ENCODE results near the gene SLC39A9.

The SLC39A9 gene

GRCh38 chr14:69360438-69361108, 37.9 kb upstream of the SLC39A9 start:
- Mint-ChIP-seq H3K4me1 (ENCODE audit: low read depth) (peaks cover 6% of the 10 kb centered on the region), H3K4me3 (no peak overlapping the region), H3K27ac (no peak overlapping the region), H3K36me3 (ENCODE audit: low read depth) (peaks cover 3% of the 10 kb centered on the region), H3K9me3 (no peaks in the 10 kb centered on the region), H3K27me3 (ENCODE audit: low read depth) (peaks cover 5% of the 10 kb centered on the region)

GRCh38 chr14:69363055-69363454, 35.4 kb upstream of the SLC39A9 start:
- Mint-ChIP-seq H3K9me3 (no peaks in the 10 kb centered on the region), H3K36me3 (ENCODE audit: low read depth) (peaks cover 3% of the 10 kb centered on the region), H3K4me3 (no peak overlapping the region), H3K4me1 (ENCODE audit: low read depth) (peaks cover 6% of the 10 kb centered on the region), H3K27me3 (ENCODE audit: low read depth) (peaks cover 5% of the 10 kb centered on the region), H3K27ac (no peak overlapping the region)

- H3K9me3 Mint-ChIP-seq: no peaks in the 10 kb centered on the region
- peaks cover 1% of the 10 kb centered on the region for H3K27me3 Mint-ChIP-seq (ENCODE audit: low read depth)
- H3K36me3 Mint-ChIP-seq (ENCODE audit: low read depth): peaks cover 1% of the 10 kb centered on the region
- no peak overlapping the region for H3K27ac Mint-ChIP-seq
- H3K4me1 Mint-ChIP-seq (ENCODE audit: low read depth): peaks cover 2% of the 10 kb centered on the region
- no peak overlapping the region for H3K4me3 Mint-ChIP-seq
Measured at GRCh38 chr14:69363964-69364363, 34.5 kb upstream of the SLC39A9 start.

GRCh38 chr14:69364378-69364777, 34.1 kb upstream of the SLC39A9 start:
- no peak overlapping the region for H3K27ac Mint-ChIP-seq
- H3K36me3 Mint-ChIP-seq (ENCODE audit: low read depth): no peaks in the 10 kb centered on the region
- no peaks in the 10 kb centered on the region for H3K9me3 Mint-ChIP-seq
- no peaks in the 10 kb centered on the region for H3K4me1 Mint-ChIP-seq (ENCODE audit: low read depth)
- H3K27me3 Mint-ChIP-seq (ENCODE audit: low read depth): no peaks in the 10 kb centered on the region
- H3K4me3 Mint-ChIP-seq: no peak overlapping the region

GRCh38 chr14:69366069-69366468, 32.4 kb upstream of the SLC39A9 start:
- no peaks in the 10 kb centered on the region for H3K36me3 Mint-ChIP-seq (ENCODE audit: low read depth)
- H3K27ac Mint-ChIP-seq: no peak overlapping the region
- H3K4me3 Mint-ChIP-seq: no peak overlapping the region
- H3K27me3 Mint-ChIP-seq (ENCODE audit: low read depth): no peaks in the 10 kb centered on the region
- no peaks in the 10 kb centered on the region for H3K4me1 Mint-ChIP-seq (ENCODE audit: low read depth)
- no peaks in the 10 kb centered on the region for H3K9me3 Mint-ChIP-seq

- Mint-ChIP-seq H3K27ac (no peak overlapping the region), H3K27me3 (ENCODE audit: low read depth) (no peaks in the 10 kb centered on the region), H3K9me3 (no peaks in the 10 kb centered on the region), H3K4me3 (no peak overlapping the region), H3K36me3 (ENCODE audit: low read depth) (no peaks in the 10 kb centered on the region), H3K4me1 (ENCODE audit: low read depth) (no peaks in the 10 kb centered on the region)
Measured at GRCh38 chr14:69366761-69367160, 31.7 kb upstream of the SLC39A9 start.

- Mint-ChIP-seq H3K9me3 (no peaks in the 10 kb centered on the region), H3K4me1 (ENCODE audit: low read depth) (peaks cover under 1% of the 10 kb centered on the region), H3K36me3 (ENCODE audit: low read depth) (no peaks in the 10 kb centered on the region)
Measured at GRCh38 chr14:69368381-69368780, 30.1 kb upstream of the SLC39A9 start.

DNA sequence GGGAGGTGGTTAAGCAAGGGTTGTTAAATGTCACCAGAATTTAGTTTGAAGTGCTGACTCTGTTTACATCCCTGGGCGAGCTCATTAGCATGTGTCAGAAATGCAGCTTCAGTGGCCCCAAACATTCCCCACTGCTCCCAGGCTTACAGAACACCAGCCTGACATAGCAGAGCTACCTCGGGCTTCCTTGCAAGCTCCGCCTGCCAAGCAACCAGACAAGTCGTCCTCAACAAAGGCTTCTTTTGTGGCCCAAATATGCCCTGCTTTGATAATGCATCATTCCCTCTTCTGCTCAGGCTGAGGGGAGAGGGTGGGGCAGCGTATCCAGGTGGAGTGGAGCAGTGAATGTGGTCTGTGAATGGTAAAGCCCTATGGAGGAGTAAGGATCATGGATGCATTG, 28.4 kb upstream of the SLC39A9 start:
- Mint-ChIP-seq H3K36me3 (ENCODE audit: low read depth) (peaks cover 5% of the 10 kb centered on the region), H3K9me3 (no peaks in the 10 kb centered on the region), H3K4me3 (no peak overlapping the region), H3K4me1 (ENCODE audit: low read depth) (peaks cover 8% of the 10 kb centered on the region), H3K27me3 (ENCODE audit: low read depth) (no peaks in the 10 kb centered on the region), H3K27ac (no peak overlapping the region)

More at GRCh38 chr14:69368381-69368780, 30.1 kb upstream of the SLC39A9 start:
- H3K27ac Mint-ChIP-seq: no peak overlapping the region
- no peak overlapping the region for H3K4me3 Mint-ChIP-seq
- no peaks in the 10 kb centered on the region for H3K27me3 Mint-ChIP-seq (ENCODE audit: low read depth)

- Mint-ChIP-seq H3K9me3 (no peaks in the 10 kb centered on the region), H3K27ac (no peak overlapping the region), H3K27me3 (ENCODE audit: low read depth) (no peaks in the 10 kb centered on the region), H3K4me1 (ENCODE audit: low read depth) (peaks cover 8% of the 10 kb centered on the region), H3K4me3 (no peak overlapping the region), H3K36me3 (ENCODE audit: low read depth) (peaks cover 17% of the 10 kb centered on the region)
Measured at GRCh38 chr14:69372146-69372545, 26.3 kb upstream of the SLC39A9 start.

- Mint-ChIP-seq H3K27ac (no peak overlapping the region), H3K4me3 (no peak overlapping the region), H3K36me3 (ENCODE audit: low read depth) (peaks cover 21% of the 10 kb centered on the region), H3K27me3 (ENCODE audit: low read depth) (no peaks in the 10 kb centered on the region), H3K9me3 (no peaks in the 10 kb centered on the region), H3K4me1 (ENCODE audit: low read depth) (peaks cover 8% of the 10 kb centered on the region)
Measured at GRCh38 chr14:69373104-69373503, 25.4 kb upstream of the SLC39A9 start.

GRCh38 chr14:69374235-69374634, 24.3 kb upstream of the SLC39A9 start:
- no peaks in the 10 kb centered on the region for H3K27me3 Mint-ChIP-seq (ENCODE audit: low read depth)

DNA sequence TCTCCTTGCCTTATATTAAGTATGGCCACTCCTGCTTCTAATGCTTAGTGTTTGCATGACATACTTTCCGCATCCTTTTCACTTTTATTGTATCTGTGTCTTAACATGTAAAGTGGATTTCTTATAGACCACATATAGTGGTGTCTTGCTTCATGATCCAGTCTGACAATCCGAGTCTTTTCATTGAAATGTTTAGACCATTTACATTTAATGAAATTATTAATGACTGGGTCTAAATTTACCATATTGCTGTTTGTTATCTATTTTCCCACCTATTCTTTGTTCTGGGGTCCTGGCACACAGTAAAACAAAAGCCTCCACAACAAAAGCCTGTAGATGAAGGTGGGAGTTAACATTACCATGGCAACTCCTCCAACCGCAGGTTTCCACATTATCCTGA, 23.3 kb upstream of the SLC39A9 start:
- H3K27me3 Mint-ChIP-seq (ENCODE audit: low read depth): no peaks in the 10 kb centered on the region
- peaks cover 29% of the 10 kb centered on the region for H3K36me3 Mint-ChIP-seq (ENCODE audit: low read depth)
- no peak overlapping the region for H3K4me3 Mint-ChIP-seq
- H3K9me3 Mint-ChIP-seq: no peaks in the 10 kb centered on the region
- peaks cover 8% of the 10 kb centered on the region for H3K4me1 Mint-ChIP-seq (ENCODE audit: low read depth)
- H3K27ac Mint-ChIP-seq: no peak overlapping the region

More at GRCh38 chr14:69374235-69374634, 24.3 kb upstream of the SLC39A9 start:
- peaks cover 8% of the 10 kb centered on the region for H3K4me1 Mint-ChIP-seq (ENCODE audit: low read depth)
- H3K27ac Mint-ChIP-seq: no peak overlapping the region
- peaks cover 21% of the 10 kb centered on the region for H3K36me3 Mint-ChIP-seq (ENCODE audit: low read depth)
- no peak overlapping the region for H3K4me3 Mint-ChIP-seq
- H3K9me3 Mint-ChIP-seq: no peaks in the 10 kb centered on the region

- H3K27me3 Mint-ChIP-seq (ENCODE audit: low read depth): no peaks in the 10 kb centered on the region
- no peaks in the 10 kb centered on the region for H3K9me3 Mint-ChIP-seq
- H3K36me3 Mint-ChIP-seq (ENCODE audit: low read depth): peaks cover 32% of the 10 kb centered on the region
- peaks cover 8% of the 10 kb centered on the region for H3K4me1 Mint-ChIP-seq (ENCODE audit: low read depth)
- no peak overlapping the region for H3K4me3 Mint-ChIP-seq
- no peak overlapping the region for H3K27ac Mint-ChIP-seq
Measured at GRCh38 chr14:69375722-69376121, 22.8 kb upstream of the SLC39A9 start.

GRCh38 chr14:69376439-69376838, 22.1 kb upstream of the SLC39A9 start:
- H3K4me1 Mint-ChIP-seq (ENCODE audit: low read depth): peaks cover 9% of the 10 kb centered on the region
- H3K9me3 Mint-ChIP-seq: no peaks in the 10 kb centered on the region
- peaks cover 32% of the 10 kb centered on the region for H3K36me3 Mint-ChIP-seq (ENCODE audit: low read depth)
- no peaks in the 10 kb centered on the region for H3K27me3 Mint-ChIP-seq (ENCODE audit: low read depth)
- H3K4me3 Mint-ChIP-seq: no peak overlapping the region
- H3K27ac Mint-ChIP-seq: no peak overlapping the region

DNA sequence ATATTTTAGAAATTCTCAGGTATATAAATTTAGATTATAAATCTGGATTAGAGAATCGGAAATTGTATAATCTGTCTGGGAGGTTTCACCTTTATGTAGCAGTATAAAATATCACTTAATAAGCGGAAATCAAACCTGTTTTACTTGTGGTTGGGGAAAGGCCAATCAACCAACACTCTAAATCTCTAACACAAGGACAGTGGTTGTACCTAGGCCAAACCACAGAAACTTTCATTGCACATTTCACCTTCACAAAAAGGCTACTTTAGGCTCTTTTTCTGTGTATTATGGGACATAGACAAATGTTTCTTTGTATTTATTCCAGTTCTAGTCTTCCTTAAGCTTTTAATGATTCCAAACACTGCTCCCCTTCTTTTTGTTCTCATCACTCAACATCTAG, 20.2 kb upstream of the SLC39A9 start:
- Mint-ChIP-seq H3K4me3 (no peak overlapping the region), H3K4me1 (ENCODE audit: low read depth) (peaks cover 9% of the 10 kb centered on the region), H3K27me3 (ENCODE audit: low read depth) (no peaks in the 10 kb centered on the region), H3K9me3 (no peaks in the 10 kb centered on the region), H3K27ac (no peak overlapping the region), H3K36me3 (ENCODE audit: low read depth) (peaks cover 36% of the 10 kb centered on the region)

DNA sequence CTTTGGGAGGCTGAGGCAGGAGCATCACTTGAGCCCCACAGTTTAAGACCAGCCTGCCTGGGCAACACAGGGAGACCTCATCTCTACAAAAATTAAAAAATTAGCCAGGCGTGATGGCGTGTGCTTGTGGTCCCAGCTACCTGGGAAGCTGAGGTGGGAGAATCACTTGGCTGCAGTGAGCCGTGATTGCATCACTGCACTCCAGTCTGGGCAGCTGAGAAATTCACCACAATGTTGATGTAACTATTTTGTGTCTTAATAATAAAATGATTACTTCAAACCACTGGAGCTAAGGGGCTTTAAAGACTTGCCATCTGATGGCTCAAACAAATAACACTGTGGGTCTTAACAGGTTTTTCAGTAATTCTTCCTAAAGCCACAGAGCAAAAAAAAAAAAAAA, 11.2 kb upstream of the SLC39A9 start:
- H3K27me3 Mint-ChIP-seq (ENCODE audit: low read depth): no peaks in the 10 kb centered on the region
- no peaks in the 10 kb centered on the region for H3K9me3 Mint-ChIP-seq
- peaks cover 53% of the 10 kb centered on the region for H3K36me3 Mint-ChIP-seq (ENCODE audit: low read depth)
- H3K4me3 Mint-ChIP-seq: no peak overlapping the region
- no peak overlapping the region for H3K27ac Mint-ChIP-seq
- peaks cover 24% of the 10 kb centered on the region for H3K4me1 Mint-ChIP-seq (ENCODE audit: low read depth)
